Measurements from ENCODE around the gene MICAL1. TPM values are rescaled to one million over a fixed set of nuclear protein-coding genes. Genes with fewer than 3 reads are reported as not detected.

The MICAL1 gene
- total and polyA plus RNA-seq, 10 of the 15 experiments (the other 5 are each of a cell fraction or from before 2014, with no cell fraction given), result 0.32 to 71.6 (median 45.3) TPM

- POLR2A ChIA-PET, result interaction anchor here (0.9 to 13.1 kb wide), 8 partner anchors 9 to 235 kb away, joined by 3 to 132 read pairs (median 4); partner anchors contain the start of genes AK9, CD164, FIG4 and PPIL6
Observed at GRCh38 chr6:109456111-109456583, 575 bp upstream of the MICAL1 start.

More at GRCh38 chr6:109456111-109456583, 575 bp upstream of the MICAL1 start:
- Histone ChIP-seq H2AFZ (ENCODE audit: control insufficient read depth, low read depth, low read length) (peak overlapping the region; percentile 52), H3K36me3 (ENCODE audit: control insufficient read depth in 2 of 2, insufficient read depth in 2 of 2, low read length in 1 of 2) (peaks cover 3 to 10% of the 10 kb centered on the region in 2 experiments; a peak in 3 of 4 replicates), H3K4me3 (peak overlapping the region; percentile 79), H3K4me1 (ENCODE audit: control insufficient read depth, insufficient read depth, low read length) (peaks cover 54% of the 10 kb centered on the region), H3K4me2 (ENCODE audit: control insufficient read depth, insufficient read depth) (peak overlapping the region; percentile 69), H3K79me2 (ENCODE audit: control insufficient read depth, insufficient read depth, low read length) (peaks cover 48% of the 10 kb centered on the region), H3K9ac (ENCODE audit: control insufficient read depth, insufficient read depth, low read length) (peak overlapping the region; percentile 79), H3K27me3 (replicated peaks in 1 of 2; ENCODE audit: control insufficient read depth in 2 of 2, insufficient read depth in 2 of 2, low read length in 1 of 2) (no peaks in the 10 kb centered on the region), H4K20me1 (ENCODE audit: control insufficient read depth, insufficient read depth) (no peaks in the 10 kb centered on the region), H3K9me3 (replicated peaks; ENCODE audit: control insufficient read depth, insufficient read depth, low read length) (no peaks in the 10 kb centered on the region), H3K27ac (ENCODE audit: control insufficient read depth, insufficient read depth) (peak overlapping the region; percentile 75)
- BruUV-seq (replicated peaks), result no TSS peak
- TF ChIP-seq CBFB (IDR thresholded peaks at IDR 0.05; ENCODE audit: low read depth), result no peak
- TF ChIP-seq NKRF (conservative IDR thresholded peaks at IDR 0.05), result 0 out of 2 replicates have a peak, but pooled peaks have one; percentile 13
- TF ChIP-seq CHD4 (IDR thresholded peaks at IDR 0.05), result no peak
- TF ChIP-seq EGR1 (IDR thresholded peaks at IDR 0.05; ENCODE audit: borderline replicate concordance in 1 of 2, low read depth in 2 of 2, low read length in 2 of 2), result peak in 1 of 2 experiments; percentile 62; a peak in 1 of 3 replicates
- TF ChIP-seq ASH2L (IDR thresholded peaks at IDR 0.05; ENCODE audit: borderline replicate concordance, low read depth), result no peak
- TF ChIP-seq BHLHE40 (IDR thresholded peaks at IDR 0.05; ENCODE audit: borderline replicate concordance in 1 of 2, low read depth in 2 of 2, low read length in 1 of 2), result peak in 1 of 2 experiments; percentile 38; a peak in 2 of 4 replicates
- 0 out of 2 replicates have a peak, but pooled peaks have one; percentile 39 for TF ChIP-seq RB1 (IDR thresholded peaks at IDR 0.05; ENCODE audit: borderline replicate concordance)
- no peak for TF ChIP-seq RAD21 (IDR thresholded peaks at IDR 0.05; ENCODE audit: insufficient read depth, low read depth, low read length)
- TF ChIP-seq NR2F1 (conservative IDR thresholded peaks at IDR 0.05), result no peak; the same call in 1 of the 2 replicates
- TF ChIP-seq REST (IDR thresholded peaks at IDR 0.05; ENCODE audit: low read depth, low read length), result no peak
- peak; percentile 35 for TF ChIP-seq KLF5 (IDR thresholded peaks at IDR 0.05; ENCODE audit: partially characterized antibody)
- no peak for TF ChIP-seq NFIC (IDR thresholded peaks at IDR 0.05; ENCODE audit: low read depth, low read length)
- TF ChIP-seq IKZF1 (conservative IDR thresholded peaks at IDR 0.05), result peak; percentile 23
- no peak for TF ChIP-seq ATF3 (IDR thresholded peaks at IDR 0.05; ENCODE audit: borderline replicate concordance, extremely low read depth, low read depth, low read length)
- no peak for TF ChIP-seq IRF3 (IDR thresholded peaks at IDR 0.05)
- TF ChIP-seq PAX5 (IDR thresholded peaks at IDR 0.05; ENCODE audit: borderline replicate concordance, low read depth, low read length), result no peak
- ChIA-PET RAD21 (ENCODE audit: unreplicated experiment) (interaction anchor here (0.9 to 10.1 kb wide), 7 partner anchors 15 to 584 kb away, joined by 3 to 97 read pairs (median 4); partner anchors contain the start of genes CD164, PPIL6, SMPD2 and ZBTB24), CTCF (interaction anchor here (1.1 to 3.2 kb wide), 6 partner anchors 9 to 83 kb away, joined by 3 to 19 read pairs (median 5); partner anchors contain the start of genes CD164, PPIL6 and SMPD2), SMC1A (ENCODE audit: uncharacterized antibody, unreplicated experiment) (interaction anchor here (0.6 to 10.1 kb wide), 7 partner anchors 10 to 73 kb away, joined by 3 to 148 read pairs (median 7); partner anchors contain the start of genes CD164, PPIL6, SMPD2 and ZBTB24)
- in situ Hi-C loops (cut with MboI), result no loop called here
- FAIRE-seq (no peak), DNase-seq (ENCODE audit: low read depth, low spot score) (no peak), ATAC-seq (peak; percentile 3; the same call in 2 of the 3 replicates)
- WGBS (ENCODE audit: insufficient coverage, insufficient replicate concordance, low lambda C conversion rate, missing lambda C conversion rate), result 2% methylated on average over 38 of the region's 38 CpGs
- intact Hi-C loops (cut with micrococcal nuclease; ENCODE audit: unreplicated experiment), result loop anchor here (5.0 kb wide), 2 partner anchors 74 to 359 kb away; partner anchors contain the start of genes CD164 and CEP57L1

Measured in GM12878 (cell line).